Renal pelvis (tissue), 4 donors: ENCODE results near the gene OLIG1. TPM values are rescaled to one million over a fixed set of nuclear protein-coding genes. Genes with fewer than 3 reads are reported as not detected.

Source experiments
- DNase-seq: peaks from one replicate; pipeline ENCODE4 v3.0.0-alpha.2; 2013
- polyA plus RNA-seq, 3 donors: library from polyadenylated mRNA; unstranded; fragments of 120-200 nt; gene quantifications; one replicate each; pipeline ENCODE4 v1.2.1, GENCODE V29; 2013; ENCODE audit not compliant: insufficient read length in 3 of 3

OLIG1 gene
- polyA plus RNA-seq, 3 donors: 0.12 to 1.0 (median 0.41) TPM

- no peak for DNase-seq
These were observed 39.9 kb upstream of the OLIG1 start for GRCh38 chr21:33029975-33030461.

GRCh38 chr21:33030633-33031032 is 39.3 kb upstream of the OLIG1 start:
- no peak for DNase-seq

- no peak for DNase-seq
These were observed 38.6 kb upstream of the OLIG1 start for GRCh38 chr21:33031152-33031911.

GRCh38 chr21:33032434-33033047 is 37.4 kb upstream of the OLIG1 start:
- DNase-seq: no peak

GRCh38 chr21:33033094-33033951 is 36.6 kb upstream of the OLIG1 start:
- DNase-seq: no peak

GRCh38 chr21:33033961-33034413 is 36.0 kb upstream of the OLIG1 start:
- no peak for DNase-seq

- DNase-seq: no peak
These were observed 34.8 kb upstream of the OLIG1 start for GRCh38 chr21:33035147-33035546.

GRCh38 chr21:33036430-33037162 is 33.3 kb upstream of the OLIG1 start:
- no peak for DNase-seq

GRCh38 chr21:33037501-33037900 is 32.4 kb upstream of the OLIG1 start:
- no peak for DNase-seq

- no peak for DNase-seq
These were observed 30.4 kb upstream of the OLIG1 start for GRCh38 chr21:33039536-33039935.

GRCh38 chr21:33040215-33040614 is 29.7 kb upstream of the OLIG1 start:
- DNase-seq: no peak

- no peak for DNase-seq
These were observed 28.0 kb upstream of the OLIG1 start for GRCh38 chr21:33041981-33042380.

GRCh38 chr21:33042812-33043211 is 27.1 kb upstream of the OLIG1 start:
- no peak for DNase-seq

GRCh38 chr21:33046455-33046854 is 23.5 kb upstream of the OLIG1 start:
- no peak for DNase-seq

GRCh38 chr21:33047231-33047630 is 22.7 kb upstream of the OLIG1 start:
- DNase-seq: no peak

GRCh38 chr21:33051925-33052324 is 18.0 kb upstream of the OLIG1 start:
- no peak for DNase-seq

GRCh38 chr21:33053951-33054350 is 16.0 kb upstream of the OLIG1 start:
- DNase-seq: no peak

GRCh38 chr21:33055991-33056390 is 13.9 kb upstream of the OLIG1 start:
- DNase-seq: no peak

GRCh38 chr21:33057385-33057940 is 12.5 kb upstream of the OLIG1 start:
- no peak for DNase-seq

GRCh38 chr21:33058527-33058926 is 11.4 kb upstream of the OLIG1 start:
- DNase-seq: no peak

- no peak for DNase-seq
These were observed 11.0 kb upstream of the OLIG1 start for GRCh38 chr21:33058957-33059356.
